Activated CD8-positive, alpha-beta memory T cell treated with anti-CD3 and anti-CD28 coated beads, Interleukin-2, amount 50 U/mL, for 24 hours (primary cell): Measurements from ENCODE around the gene TBC1D25.
A peak's percentile ranks its signal among the peaks of the same experiment; 100 is the strongest.

Experiments used
- DNase-seq: peaks from one replicate; pipeline ENCODE4 v3.0.0-alpha.2; 2020; ENCODE audit errors: extremely low read depth

TBC1D25 gene, protein sequence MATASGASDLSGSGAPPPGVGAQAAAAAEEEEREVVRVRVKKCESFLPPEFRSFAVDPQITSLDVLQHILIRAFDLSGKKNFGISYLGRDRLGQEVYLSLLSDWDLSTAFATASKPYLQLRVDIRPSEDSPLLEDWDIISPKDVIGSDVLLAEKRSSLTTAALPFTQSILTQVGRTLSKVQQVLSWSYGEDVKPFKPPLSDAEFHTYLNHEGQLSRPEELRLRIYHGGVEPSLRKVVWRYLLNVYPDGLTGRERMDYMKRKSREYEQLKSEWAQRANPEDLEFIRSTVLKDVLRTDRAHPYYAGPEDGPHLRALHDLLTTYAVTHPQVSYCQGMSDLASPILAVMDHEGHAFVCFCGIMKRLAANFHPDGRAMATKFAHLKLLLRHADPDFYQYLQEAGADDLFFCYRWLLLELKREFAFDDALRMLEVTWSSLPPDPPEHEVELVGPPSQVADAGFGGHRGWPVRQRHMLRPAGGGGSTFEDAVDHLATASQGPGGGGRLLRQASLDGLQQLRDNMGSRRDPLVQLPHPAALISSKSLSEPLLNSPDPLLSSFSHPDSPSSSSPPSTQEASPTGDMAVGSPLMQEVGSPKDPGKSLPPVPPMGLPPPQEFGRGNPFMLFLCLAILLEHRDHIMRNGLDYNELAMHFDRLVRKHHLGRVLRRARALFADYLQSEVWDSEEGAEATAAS

GRCh38 chrX:48539345-48540027, at the start of gene TBC1D25:
Gene TBC1D25, plus strand, starts transcription at chrX:48539714. Its CDS starts 84 bp downstream, at chrX:48539798.
- peak; percentile 91 for DNase-seq

DNA sequence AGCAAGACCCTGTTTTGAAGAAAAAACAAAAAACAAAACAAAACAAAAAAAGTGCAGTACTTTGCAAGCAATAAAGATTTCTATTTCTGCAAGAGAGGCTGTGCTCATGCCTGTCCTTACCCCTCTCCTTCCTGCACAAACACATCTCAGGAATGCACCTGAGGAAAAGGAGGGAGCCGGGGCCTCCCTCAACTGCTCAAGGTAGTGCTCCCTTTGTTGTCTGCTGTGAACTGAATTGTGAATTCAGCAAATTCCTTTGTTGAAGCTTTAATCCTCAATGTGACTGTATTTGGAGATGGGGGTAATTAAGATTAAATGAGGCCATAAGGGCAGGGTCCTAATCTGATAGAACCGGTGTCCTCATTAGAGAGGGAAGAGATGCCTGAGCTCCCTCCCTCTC, 49.6 kb upstream of the TBC1D25 start:
- DNase-seq = no peak

DNA sequence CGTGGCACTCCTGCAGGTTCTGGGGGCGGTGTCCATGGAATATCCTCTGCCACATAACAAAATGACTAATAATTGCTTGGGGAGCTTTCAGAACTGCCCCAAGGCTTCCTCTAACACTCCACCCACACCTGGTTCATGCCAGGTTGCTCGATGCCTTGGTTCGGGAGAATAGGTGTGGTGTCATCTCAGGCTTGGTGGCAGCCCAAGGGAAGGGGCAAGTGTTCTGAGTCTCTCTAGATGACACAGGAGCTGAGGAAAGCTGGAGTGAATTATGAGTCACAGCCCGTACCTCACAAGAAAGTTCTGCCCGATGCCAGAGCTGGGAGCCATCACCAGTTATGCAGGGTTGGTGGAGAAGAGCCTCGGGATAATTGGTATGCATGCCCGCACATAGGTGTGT, 48.9 kb upstream of the TBC1D25 start:
- no peak for DNase-seq

DNA sequence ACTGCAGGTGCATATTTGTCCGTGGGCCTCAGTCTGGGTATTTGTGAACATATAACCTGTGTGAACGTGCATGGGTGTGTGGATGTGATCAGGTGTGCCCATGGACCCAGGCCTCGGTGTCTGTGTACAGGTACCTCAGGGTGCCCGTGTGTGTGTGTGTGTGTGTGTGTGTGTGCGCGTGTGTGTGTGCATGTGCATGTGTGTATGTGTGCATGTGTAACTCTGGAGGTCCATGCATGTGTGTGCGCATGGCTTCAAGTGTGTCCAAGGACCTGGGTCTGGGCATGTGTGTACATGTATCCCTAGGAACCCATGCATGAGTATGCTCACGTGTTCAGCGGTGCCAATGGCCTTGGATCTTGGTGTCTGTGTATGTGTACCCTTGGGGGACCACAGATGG, 47.7 kb upstream of the TBC1D25 start:
- DNase-seq = no peak

DNA sequence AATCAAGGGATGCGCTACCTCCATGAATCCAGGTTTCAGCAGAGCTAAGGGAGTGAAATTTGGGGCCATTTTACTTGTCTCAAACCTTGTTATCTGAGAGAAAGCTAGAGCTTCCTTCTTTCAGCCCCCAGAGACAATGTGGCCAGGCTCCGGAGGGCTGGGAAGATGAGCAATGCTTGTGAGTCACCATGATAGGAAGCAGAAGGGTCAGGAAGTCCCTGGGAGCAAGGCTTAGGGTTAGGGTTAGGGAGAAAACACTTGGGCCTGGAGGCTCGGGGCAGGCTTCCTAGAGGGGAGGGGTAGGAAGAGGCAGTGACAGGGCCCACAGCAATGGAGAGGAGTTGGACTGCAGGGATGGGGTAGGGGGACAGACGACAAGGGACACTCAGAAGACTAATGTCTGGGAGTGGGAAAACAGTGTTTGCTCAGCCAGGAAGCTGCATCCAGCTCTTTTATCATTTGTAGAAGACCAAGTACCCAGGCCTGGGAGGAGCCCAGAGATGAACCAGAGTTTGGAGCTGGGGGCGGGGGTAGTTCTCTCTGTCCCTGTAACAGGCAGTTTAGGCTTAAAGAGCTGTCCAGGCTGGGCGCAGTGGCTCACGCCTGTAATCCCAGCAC, 47.1 kb upstream of the TBC1D25 start:
- no peak for DNase-seq

GRCh38 chrX:48493890-48494364, 45.6 kb upstream of the TBC1D25 start:
- DNase-seq = no peak

- DNase-seq = no peak
Measured at GRCh38 chrX:48496660-48497059, 42.9 kb upstream of the TBC1D25 start.

GRCh38 chrX:48497871-48498270, 41.6 kb upstream of the TBC1D25 start:
- DNase-seq = no peak

DNA sequence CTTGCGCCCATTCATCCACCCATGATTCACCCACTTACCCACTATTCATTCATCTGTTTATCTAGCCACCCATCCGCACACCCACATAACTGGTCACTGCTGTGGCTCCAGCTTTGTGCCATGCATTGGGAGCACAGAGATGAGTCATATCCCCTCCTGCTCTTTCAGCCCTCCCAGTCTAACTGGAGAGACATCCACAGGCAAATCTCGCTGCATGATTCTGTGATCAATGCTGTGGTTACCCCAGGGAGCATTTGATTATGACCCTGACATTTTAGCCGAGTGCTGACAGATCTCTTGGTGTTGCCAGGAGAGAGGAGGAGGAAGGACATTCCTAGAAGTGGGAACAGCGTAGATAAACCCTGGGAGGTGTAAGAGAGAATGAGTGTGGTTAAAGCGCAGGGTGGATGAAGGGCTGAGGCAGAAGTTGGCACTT, 41.1 kb upstream of the TBC1D25 start:
- DNase-seq = no peak

DNA sequence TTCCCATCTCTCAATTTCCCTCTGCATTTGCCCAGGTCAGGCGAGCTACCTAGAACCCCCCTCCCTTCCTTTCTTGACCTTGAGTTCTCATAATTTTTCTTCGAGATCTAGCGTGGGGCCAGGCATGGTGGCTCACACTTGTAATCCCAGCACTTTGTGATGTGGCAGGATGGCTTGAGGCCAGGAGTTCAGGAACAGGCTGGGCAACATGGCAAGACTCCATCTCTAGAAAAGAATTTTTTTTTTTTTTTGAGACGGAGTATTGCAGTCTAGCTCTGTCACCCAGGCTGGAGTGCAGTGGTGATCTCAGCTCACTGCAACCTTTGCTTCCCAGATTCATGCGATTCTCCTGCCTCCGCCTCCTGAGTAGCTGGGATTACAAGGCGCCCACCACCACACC, 35.3 kb upstream of the TBC1D25 start:
- no peak for DNase-seq

DNA sequence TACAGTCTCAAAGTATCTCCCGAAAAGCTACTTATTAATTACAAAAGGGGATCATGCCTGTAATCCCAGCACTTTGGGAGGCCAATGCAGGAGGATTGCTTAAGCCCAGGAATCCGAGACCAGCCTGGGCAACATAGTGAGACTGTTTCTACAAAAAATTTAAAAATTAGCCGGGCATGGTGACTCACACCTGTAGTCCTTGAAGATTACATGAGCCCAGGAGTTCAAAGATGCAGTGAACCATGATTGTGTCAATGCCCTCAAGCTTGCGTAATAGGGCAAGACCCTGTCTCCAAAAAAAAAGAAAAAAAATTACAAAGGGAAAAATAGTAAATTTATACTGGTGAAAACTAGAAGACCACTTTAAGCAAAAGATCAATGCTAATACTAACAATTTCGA, 34.0 kb upstream of the TBC1D25 start:
- DNase-seq = no peak

DNA sequence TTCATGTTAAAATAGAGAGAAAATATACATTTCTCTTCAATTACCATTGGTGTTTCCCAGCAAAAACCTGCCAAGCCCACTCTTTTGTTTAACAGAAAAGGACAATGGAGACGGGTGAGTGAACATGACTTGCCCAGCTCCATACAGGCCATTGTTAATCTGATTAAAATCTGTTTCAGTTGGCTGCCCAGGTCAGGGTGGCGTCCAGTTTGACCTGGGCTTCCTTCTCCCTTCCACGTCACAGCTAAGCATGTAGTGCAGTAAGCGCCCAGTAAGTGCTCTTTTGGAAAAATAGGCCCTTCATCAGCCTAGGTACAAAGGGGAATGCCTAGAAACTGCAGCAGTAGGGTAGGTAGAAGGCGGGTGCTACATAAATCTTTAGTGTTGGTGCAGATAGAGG, 32.3 kb upstream of the TBC1D25 start:
- no peak for DNase-seq

DNA sequence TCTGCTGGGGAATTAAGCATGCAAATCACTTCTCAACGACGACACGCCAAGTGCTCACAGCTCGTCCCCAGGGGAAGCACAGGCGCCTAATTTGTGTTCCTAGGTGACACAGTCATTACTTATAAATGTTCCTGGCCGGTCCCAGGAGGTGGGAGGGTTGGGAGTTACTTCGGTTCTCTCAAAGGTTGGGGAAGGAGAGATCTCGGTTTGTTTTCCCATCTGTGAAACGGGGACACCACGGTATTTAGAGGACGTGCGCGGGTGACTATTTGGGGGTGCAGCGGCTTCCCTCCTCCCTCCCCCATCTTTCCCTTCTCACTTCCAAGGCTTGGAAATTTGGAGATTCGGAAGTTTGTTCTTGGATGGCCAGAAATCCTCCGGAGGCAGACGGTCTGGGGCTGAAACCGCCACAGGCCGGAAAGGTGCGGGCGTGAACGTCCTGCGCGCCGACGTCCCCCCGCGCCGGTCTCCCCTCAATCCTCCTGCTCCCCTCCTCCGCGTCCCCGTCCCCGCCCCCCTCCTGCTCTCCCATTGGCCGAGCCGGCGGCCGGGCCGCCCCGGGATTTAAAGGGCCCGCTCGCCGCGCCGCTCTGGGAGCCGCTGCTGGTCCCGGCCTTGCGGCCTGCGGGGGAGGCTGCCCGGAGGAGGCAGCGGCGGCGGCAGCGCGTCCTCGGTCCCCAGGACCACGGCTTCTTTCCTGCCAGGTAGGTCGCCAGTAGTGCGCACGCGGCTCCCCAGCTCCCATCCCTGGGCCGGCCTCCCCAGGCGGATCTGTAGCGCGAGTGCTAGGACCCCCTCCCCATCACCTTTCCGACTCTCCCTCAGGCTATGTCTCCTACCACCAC, 30.9 kb upstream of the TBC1D25 start, which contains the start of gene PORCN:
PORCN (plus strand) TSS at position 593 of the 845 bp plus-strand sequence. CDS start 829 bp downstream, outside the sequence.
- DNase-seq = peak; percentile 54

DNA sequence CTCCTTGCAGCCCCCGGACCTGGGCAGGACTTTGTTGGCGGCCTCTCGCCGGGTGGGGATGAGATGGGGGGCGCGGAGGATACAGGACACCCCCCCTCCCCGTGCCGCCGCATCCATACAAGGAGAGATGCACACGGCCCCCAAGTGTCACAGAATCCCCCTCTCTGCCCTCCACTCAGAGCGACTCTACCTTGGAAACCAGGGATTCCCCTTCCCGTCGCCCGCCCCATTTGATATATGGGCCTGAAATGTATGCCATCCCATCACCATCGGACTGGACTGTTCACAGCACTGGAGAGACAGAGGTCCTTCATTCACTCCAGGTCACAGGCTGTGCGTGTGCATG, 30.3 kb upstream of the TBC1D25 start:
- no peak for DNase-seq

GRCh38 chrX:48509619-48510018, 29.9 kb upstream of the TBC1D25 start:
- no peak for DNase-seq

GRCh38 chrX:48511560-48511959, 28.0 kb upstream of the TBC1D25 start:
- no peak for DNase-seq

- no peak for DNase-seq
Measured at GRCh38 chrX:48512371-48512935, 27.1 kb upstream of the TBC1D25 start.

DNA sequence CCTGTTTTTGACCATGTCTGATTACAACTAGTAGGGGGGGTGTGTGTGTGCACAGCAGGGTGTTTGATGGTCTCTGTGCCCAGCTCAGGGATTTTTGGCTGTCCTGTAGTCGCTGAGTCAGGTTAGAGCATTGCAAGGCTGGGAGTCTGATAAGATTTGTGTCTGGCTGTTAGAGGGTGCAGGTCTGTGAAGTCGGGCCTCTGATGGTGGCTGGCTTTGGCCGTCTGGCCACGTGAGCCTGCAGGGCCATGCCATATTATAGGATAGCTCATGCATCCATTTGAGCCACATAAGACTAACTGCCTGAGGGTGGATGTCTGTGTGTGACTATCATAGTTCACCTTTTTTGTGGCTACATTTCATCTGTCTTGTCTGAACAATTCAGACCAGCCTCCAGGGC, 25.8 kb upstream of the TBC1D25 start:
- no peak for DNase-seq

DNA sequence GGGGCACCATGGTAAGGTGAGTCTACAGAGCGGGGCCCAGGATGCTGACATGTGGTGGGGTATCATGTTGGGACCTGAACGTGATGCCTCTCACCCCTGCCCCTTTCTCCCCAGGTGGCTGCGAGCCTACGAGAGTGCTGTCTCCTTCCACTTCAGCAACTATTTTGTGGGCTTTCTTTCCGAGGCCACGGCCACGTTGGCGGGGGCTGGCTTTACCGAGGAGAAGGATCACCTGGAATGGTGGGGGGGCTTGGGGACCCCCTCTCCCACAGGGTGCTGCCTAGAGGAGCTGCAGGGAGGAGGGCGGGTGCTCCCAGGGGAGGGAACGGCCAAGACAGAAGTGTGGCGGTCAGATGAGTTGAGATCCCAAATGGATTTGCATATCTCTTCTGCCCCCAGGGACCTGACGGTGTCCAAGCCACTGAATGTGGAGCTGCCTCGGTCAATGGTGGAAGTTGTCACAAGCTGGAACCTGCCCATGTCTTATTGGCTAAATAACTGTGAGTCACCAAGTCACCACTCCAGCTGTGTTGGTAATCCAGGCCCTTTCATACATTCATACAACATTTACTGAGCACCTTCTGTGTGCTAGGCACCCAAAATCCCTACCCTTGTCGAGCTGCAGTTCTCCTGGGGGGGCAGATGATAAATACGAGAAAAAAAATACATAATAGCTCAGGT, 25.2 kb upstream of the TBC1D25 start:
- DNase-seq = no peak

GRCh38 chrX:48514868-48515460, 24.6 kb upstream of the TBC1D25 start:
- no peak for DNase-seq
